ENCODE measurements around the gene CAMKK2.
"Not testable (repeated sequence)": the region's sequence is repeated elsewhere in the genome, so short reads cannot be mapped to it uniquely, and the experiment has no call there.

The CAMKK2 gene

DNA sequence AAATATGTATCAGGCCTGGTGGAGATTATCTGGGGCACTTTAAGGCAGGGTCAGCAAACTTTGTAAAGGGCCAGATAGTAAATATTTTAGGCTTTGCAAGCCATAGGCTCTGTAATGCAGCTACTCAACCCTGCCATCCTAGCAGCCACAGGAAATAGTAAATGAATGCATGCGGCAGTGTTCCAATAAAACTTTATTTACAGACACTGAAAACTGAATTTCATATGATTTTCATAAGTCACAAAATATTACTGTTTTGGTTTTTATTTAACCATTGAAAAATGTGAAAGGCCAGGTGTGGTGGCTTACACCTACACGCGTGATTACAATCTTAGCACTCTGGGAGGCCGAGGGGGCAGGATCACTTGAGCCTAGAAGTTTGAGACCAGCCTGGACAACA, 3.2 kb upstream of the CAMKK2 start:
- DNase-seq (ENCODE audit: low read depth in 1 of 2, low spot score in 1 of 2), result no peak

DNA sequence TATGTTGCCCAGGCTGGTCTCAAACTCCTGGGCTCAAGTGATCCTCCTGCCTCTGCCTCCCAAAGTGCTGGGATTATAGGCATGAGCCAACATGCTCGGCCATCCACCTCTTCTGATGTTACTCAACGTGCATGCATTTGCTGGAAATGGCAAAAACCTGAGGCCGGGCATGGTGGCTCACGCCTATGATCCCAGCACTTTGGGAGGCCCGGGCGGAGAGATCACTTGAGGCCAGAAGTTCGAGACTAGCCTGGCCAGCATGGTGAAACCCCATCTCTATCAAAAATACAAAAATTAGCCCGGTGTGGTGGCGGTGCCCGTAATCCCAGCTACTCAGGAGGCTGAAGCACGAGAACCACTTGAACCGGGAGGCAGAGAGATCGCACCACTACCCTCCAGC, 1.9 kb upstream of the CAMKK2 start:
- DNase-seq (ENCODE audit: low read depth in 1 of 2, low spot score in 1 of 2), result not testable (repeated sequence)

- peak in 1 of 2 donors; percentile 21 for DNase-seq (ENCODE audit: low read depth in 1 of 2, low spot score in 1 of 2)
These were observed 1.0 kb upstream of the CAMKK2 start for GRCh38 chr12:121297435-121297991.

DNA sequence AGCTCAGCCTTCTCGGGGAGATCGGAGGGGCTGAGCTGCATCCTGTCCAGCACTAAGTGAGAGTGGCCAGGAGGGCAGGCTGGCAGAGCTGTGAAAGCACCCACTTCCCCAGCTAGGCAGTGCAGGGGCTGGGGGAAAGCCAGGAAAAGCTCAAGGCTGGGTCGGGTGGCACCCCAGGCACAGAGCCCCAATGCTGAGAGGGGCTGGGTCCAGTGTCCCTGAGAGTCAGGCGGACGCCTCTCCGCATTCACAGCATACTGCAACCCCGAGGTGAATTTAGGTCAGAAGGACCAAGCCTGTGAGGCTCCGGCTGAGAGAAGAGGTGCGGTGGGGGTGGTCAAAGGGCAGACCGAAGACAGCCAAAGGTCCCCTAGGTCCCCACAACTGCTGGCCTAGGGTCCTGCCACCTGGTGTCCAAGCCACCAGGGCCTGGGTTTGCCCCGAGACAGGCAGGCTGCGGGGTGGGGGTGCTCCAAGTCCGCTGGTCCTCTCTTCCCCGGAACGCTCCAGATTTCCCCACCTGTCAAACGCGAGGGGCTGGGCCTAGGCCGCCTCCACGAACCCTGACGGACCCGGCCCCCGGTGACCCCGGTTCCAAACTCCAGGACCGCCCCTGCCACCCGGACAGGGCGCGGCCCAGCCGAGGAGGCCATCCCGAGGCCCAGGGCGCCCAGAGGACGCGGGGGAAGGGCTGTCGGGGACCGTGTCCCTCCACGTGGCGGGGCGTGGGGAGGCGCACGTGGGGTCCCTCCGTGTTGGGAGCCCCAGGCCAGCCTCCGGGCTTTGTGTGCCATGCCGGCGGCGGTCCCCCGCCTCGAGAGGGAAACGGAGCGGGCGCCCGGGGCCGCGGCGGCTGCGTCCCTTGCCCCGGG, 527 bp downstream of the CAMKK2 start:
- no peak for DNase-seq (ENCODE audit: low read depth in 1 of 2, low spot score in 1 of 2)

DNA sequence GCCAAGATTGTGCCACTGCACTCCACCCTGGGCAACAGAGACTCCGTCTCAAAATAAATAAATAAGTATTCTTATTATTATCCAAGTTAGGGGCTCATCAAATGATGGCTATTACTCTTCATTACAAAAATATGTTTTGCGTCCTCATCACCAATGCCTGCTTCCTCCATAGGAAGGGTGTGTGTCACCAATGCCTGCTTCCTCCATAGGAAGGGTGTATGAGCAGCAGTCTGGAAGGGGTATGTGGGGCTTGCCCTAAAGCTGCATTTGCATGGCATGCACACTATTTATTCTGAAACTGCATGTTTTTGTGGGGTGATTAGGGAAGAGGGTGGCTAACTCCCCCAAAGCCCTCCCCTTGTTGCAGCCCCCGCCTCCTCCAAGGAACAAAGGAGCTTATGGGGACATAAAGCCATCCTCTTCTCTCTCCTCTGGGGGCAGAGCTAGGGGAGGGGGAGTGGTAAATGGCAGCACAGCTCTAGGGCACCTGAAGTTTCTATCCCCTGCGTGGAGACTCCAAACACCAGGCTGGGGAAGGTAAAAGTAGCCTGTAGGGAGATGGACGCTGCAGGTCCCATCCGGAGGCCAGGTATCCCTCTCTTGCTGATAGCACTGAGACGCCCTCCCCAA, 1.3 kb downstream of the CAMKK2 start:
- no peak for DNase-seq (ENCODE audit: low read depth in 1 of 2, low spot score in 1 of 2)

GRCh38 chr12:121294151-121294889, 2.2 kb downstream of the CAMKK2 start:
- no peak for DNase-seq (ENCODE audit: low read depth in 1 of 2, low spot score in 1 of 2)

- DNase-seq (ENCODE audit: low read depth in 1 of 2, low spot score in 1 of 2), result no peak
These were observed 2.9 kb downstream of the CAMKK2 start for GRCh38 chr12:121293603-121294002.

DNA sequence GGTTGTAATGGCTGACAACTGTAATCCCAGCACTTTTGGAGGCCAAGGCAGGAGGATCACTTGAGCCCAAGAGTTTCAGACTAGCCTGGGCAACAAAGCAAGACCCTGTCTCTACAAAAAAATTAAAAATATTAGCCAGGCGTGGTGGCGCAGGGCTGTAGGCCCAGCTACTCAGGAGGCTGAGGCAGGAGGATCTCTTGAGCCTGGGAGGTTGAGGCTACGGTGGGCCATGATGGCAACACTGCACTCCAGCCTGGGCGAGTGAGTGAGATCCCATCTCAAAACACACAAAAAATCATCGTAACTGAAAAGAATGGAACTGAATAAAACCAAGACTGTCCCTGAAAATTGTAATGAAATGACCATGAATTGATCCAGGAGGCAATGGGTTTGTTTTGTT, 6.1 kb downstream of the CAMKK2 start:
- DNase-seq (ENCODE audit: low read depth in 1 of 2, low spot score in 1 of 2), result no peak

- no peak for DNase-seq (ENCODE audit: low read depth in 1 of 2, low spot score in 1 of 2)
These were observed 6.5 kb downstream of the CAMKK2 start for GRCh38 chr12:121289962-121290361.

DNA sequence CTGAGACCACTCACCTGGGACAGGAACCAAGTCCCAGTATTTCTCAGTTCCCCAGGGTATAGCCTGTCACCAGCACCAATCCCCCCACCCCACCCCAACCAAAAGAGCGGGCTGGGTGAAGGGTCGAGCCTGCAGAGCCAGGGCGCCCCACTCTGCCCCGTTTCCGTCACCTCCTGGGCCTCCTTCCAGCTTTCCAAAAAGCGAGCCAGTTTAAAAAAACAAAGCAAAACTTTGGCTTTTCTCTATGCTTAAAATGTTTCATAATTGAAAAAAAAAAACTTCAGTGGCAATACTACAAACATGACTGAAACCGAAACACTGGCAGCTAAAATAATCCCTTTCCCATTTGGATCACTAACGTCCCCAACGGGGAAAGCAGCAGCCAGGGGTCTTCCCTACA, 7.5 kb downstream of the CAMKK2 start:
- no peak for DNase-seq (ENCODE audit: low read depth in 1 of 2, low spot score in 1 of 2)

DNA sequence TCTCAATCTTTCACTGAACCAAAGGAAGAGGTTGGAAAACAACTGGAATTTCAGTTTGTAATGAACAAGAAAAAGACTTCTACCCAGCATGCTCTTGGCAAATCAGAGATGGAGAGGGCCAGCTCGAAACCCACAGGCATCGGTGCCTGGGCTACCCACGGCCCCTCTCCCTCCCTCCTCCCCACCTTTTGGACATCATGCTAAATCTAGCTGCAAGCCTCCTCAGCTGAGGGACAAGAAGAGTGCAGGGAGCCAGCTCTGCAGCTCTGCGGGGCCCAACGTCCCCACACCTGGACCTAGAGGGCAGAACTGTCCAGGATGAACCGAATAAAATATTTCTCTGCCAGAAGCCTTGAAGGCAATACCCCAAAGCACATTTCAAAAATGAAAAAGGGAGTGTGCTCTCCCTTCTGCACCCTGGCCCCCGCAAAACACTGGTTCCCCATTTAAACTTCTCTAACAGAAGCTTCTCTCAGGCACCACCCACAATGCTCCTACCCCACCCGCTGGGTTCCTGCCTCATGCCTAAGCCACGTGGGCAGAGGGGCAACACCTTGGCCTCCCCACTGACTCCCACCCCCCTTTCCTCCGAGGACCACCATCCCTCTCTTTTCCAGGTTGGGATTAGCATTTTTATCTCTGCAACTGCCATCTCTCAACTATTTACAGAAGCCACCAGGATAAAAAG, 8.2 kb downstream of the CAMKK2 start:
- DNase-seq (ENCODE audit: low read depth in 1 of 2, low spot score in 1 of 2), result no peak

DNA sequence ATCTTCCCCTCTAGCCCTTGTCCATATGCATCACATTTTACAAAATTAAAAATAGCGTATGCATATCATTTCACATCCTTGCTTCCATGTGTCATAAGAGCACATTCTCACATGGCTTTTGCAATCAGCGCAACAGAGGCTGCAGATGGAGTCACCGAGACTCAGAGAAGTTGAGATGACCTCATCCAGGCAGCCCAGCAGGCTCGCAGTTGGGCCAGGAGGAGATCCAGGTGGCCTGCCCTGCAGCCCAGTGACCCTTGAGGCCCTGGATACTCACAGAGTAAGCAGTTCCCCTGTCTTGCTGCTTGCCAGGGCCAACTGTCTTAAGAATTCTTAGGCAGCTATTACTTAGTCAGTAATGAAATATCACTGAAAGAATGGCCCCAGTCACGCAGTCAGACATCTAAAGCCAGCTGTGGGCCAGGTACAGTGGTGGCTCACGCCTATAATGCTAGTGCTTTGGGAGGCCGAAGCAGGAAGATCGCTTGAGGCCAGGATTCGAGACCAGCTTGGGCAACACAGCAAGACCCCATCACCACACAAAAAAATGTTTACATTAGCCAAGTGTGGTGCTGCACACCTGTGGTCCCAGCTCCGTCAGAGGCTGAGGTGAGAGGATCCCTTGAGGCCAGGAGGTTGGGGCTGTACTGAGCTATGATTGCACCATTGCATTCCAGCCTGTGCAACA, 9.1 kb downstream of the CAMKK2 start:
- no peak for DNase-seq (ENCODE audit: low read depth in 1 of 2, low spot score in 1 of 2)

DNA sequence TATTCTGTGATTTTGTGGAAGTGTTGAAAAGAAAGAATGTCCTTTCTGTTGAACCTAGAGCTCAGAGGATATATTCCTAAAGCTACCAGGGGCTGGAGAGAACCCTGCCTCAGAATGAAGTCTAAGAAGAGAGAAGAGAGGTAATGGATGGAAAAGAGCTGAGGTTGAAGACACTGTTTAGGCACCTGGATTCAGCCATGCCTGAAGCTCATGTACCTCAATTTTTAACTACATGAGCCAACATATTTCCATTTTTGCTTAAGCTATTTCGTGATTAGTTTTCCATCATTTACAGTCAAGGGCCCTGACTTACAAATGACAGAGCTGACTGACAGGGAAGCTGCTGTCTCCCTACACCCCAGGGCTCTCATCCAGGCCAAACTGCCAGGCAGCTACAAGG, 10.7 kb downstream of the CAMKK2 start:
- DNase-seq (ENCODE audit: low read depth in 1 of 2, low spot score in 1 of 2), result no peak

- no peak for DNase-seq (ENCODE audit: low read depth in 1 of 2, low spot score in 1 of 2)
These were observed 11.7 kb downstream of the CAMKK2 start for GRCh38 chr12:121284551-121285390.

DNA sequence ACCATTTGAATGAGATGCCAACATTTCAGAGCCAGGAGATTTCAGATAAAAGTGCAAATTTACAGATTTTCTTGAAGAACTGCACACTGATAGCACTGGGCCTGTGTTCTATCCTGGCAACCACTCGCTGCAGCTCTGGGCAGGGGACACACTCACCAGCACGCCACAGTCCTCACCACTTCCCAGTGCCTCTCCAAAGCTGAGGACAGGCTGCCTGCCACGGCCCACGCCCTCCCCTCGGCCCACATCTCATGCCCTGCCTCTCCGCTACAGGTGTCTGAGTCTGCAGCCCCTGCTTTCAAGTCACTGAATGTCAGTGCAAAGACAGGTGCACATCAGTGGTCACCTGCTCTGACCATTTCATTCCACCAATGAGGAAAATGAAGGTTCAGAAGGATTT, 12.7 kb downstream of the CAMKK2 start:
- DNase-seq (ENCODE audit: low read depth in 1 of 2, low spot score in 1 of 2), result no peak

DNA sequence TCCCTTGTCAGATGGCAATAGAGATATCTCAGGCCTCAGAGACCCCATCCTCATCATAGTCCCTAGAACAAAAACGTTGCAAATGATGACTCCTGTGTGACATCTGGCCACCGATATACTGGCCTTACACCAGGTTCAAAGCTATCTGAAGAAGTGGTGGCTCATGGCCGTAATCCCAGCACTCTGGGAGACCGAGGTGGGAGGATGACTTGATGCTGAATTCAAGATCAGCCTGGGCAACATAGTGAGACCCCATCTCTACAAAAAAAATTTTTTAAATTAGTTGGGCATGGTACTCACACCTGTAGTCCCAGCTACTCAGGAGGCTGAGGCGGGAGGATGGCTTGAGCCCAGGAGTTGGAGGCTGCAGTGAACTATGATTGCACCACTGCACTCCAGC, 13.1 kb downstream of the CAMKK2 start:
- DNase-seq (ENCODE audit: low read depth in 1 of 2, low spot score in 1 of 2), result no peak

DNA sequence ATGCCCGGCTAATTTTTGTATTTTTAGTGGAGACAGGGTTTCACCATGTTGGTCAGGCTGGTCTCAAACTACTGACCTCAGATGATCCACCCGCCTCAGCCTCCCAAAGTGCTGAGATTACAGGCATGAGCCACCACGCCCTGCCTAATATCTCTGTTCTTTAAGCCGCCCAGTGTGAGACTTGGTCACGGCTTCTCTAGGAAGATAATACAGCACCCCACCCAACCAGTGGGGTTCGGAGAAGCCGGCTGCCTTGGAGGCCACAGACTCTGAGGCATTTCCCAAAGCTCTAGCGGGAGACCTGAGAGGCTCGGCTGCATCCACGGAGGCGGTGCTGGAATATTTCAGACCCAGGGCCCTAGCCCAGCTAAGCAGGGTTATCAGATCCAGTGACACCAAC, 13.6 kb downstream of the CAMKK2 start:
- not testable (repeated sequence) for DNase-seq (ENCODE audit: low read depth in 1 of 2, low spot score in 1 of 2)

DNA sequence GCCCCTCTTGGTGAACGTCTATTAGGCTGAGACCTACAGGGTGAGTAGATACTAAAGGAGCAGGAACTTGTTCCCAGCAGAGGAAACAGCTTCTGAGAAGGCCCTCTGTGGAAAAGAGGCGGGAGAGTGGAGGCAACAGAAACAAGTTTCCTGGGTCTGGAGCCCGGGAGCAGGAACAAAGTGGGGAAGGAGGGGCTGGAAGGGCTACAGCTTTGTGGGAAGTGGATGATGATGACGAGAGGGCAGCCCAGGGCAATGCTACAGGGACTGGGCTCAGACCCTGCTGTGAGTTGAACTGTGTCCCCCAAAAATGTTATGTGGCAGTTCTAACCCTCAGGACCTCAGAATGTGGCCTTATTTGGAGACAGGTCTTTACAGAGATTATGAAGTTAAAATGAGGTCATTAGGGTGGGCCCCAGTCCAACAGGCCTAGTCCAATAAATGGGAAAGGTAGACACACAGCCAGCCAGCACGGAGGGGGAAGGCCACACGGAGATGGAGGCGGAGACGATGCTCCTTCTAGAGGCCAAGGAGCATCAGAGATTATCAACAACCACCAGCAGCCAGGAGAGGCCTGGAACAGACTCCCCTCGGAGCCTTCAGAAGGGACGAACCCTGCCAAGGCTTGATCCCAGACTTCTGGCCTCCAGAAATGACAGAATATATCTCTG, 14.3 kb downstream of the CAMKK2 start:
- no peak for DNase-seq (ENCODE audit: low read depth in 1 of 2, low spot score in 1 of 2)

DNA sequence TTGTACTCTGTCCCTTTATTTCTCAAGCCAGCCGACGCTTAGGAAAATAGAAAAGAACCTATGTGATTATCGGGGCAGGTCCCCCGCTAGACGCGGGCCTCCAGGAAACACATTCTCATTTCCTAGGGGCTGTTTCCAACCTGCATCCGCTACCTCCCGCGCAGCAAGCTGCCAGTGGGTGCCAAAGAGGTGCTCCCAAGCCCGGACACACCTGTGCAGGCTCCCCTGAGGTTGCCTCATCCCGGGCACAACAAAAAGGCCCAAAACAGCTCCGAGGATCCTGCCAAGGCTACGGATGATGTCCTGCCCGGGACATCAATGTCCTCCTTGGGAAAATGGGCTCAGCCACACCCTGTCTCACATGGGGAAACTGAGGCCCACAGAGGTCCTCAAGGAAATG, 15.4 kb downstream of the CAMKK2 start:
- DNase-seq (ENCODE audit: low read depth in 1 of 2, low spot score in 1 of 2), result not testable (repeated sequence)
